ENCODE measurements around the gene PDE7B.

GRCh38 chr6:136163260-136163659 lies 311.8 kb downstream of the PDE7B start:
- TF ChIP-seq MAZ (IDR thresholded peaks at IDR 0.05; ENCODE audit: borderline replicate concordance, low read depth, low read length) (no peak), CTCF (conservative IDR thresholded peaks at IDR 0.05; ENCODE audit: low read depth, low read length) (no peak), BHLHE40 (IDR thresholded peaks at IDR 0.05; ENCODE audit: low read depth, low read length) (no peak), POLR2A (IDR thresholded peaks at IDR 0.05; ENCODE audit: low read depth, low read length) (no peak)
